Thoracic aorta (tissue), 2 donors: ENCODE measurements around the gene UBE2O. TPM values are rescaled to one million over a fixed set of nuclear protein-coding genes. Genes with fewer than 3 reads are reported as not detected.

Experiments
- ATAC-seq: fragments of 150-250 bp; one replicate; pipeline ENCODE4 v1.8.0; 2017; ENCODE audit warnings: low read depth; ENCODE audit not compliant: insufficient number of reproducible peaks, low FRiP score
- DNase-seq: peaks from one replicate; pipeline ENCODE4 v3.0.0-alpha.2; 2020; ENCODE audit warnings: low spot score
- H3K27ac ChIP-seq, 2 donors: fragments of 200-600 bp; sonication (generic); 1 replicate in 1 of 2; 2 replicates in 1 of 2; pipeline ENCODE4 v1.5.1; 2016; ENCODE audit warnings: mild to moderate bottlenecking in 2 of 2, moderate library complexity in 2 of 2
- H3K27me3 ChIP-seq: fragments of 200-600 bp; sonication (generic); replicated peaks from 2 replicates; pipeline ENCODE4 v1.6.0; 2016; ENCODE audit warnings: mild to moderate bottlenecking; ENCODE audit not compliant: insufficient read depth
- H3K36me3 ChIP-seq: fragments of 200-600 bp; sonication (generic); one replicate; pipeline ENCODE4 v1.5.1; 2016
- H3K4me1 ChIP-seq, 2 donors: fragments of 200-600 bp; sonication (generic); 1 replicate in 1 of 2; 2 replicates in 1 of 2; pipeline versions ENCODE4 v1.5.1 to v1.6.0; 2016; ENCODE audit warnings: low read depth in 2 of 2, mild to moderate bottlenecking in 1 of 2; ENCODE audit not compliant: control insufficient read depth in 1 of 2
- H3K4me3 ChIP-seq: fragments of 200-600 bp; sonication (generic); 2 replicates; pipeline ENCODE4 v1.5.1; 2016; ENCODE audit warnings: mild to moderate bottlenecking
- H3K9me3 ChIP-seq: fragments of 200-600 bp; sonication (generic); 2 replicates; pipeline ENCODE4 v1.5.1; 2016
- CTCF ChIP-seq: fragments of 200-600 bp; sonication (generic); IDR thresholded peaks from one replicate; pipeline ENCODE4 v1.5.1; 2019; ENCODE audit warnings: antibody characterized with exemption
- total RNA-seq, 2 donors: library from RNA; depleted of rRNA; stranded (reverse); fragments of >200 nt; gene quantifications; one replicate each; pipeline versions ENCODE4 v1.1.0 to v1.2.3, GENCODE V29; 2016

The UBE2O gene
- total RNA-seq, 2 donors from 2014 or later: 16.4 to 31.1 TPM

- Histone ChIP-seq H3K27me3 (no peaks in the 10 kb centered on the region), H3K9me3 (no peaks in the 10 kb centered on the region), H3K4me1 (peaks cover 3 to 11% of the 10 kb centered on the region in 2 donors), H3K27ac (no peak overlapping the region), H3K36me3 (no peaks in the 10 kb centered on the region), H3K4me3 (no peak overlapping the region)
- ATAC-seq: no peak
- no peak for TF ChIP-seq CTCF
- no peak for DNase-seq
Measured at GRCh38 chr17:76444518-76445311, 8.2 kb downstream of the UBE2O start.

- DNase-seq: no peak
- Histone ChIP-seq H3K4me1 (peaks cover 3 to 6% of the 10 kb centered on the region in 2 donors), H3K4me3 (no peak overlapping the region), H3K36me3 (no peaks in the 10 kb centered on the region), H3K27me3 (no peaks in the 10 kb centered on the region), H3K27ac (no peak overlapping the region), H3K9me3 (no peaks in the 10 kb centered on the region)
- no peak for ATAC-seq
- no peak for TF ChIP-seq CTCF
Measured at GRCh38 chr17:76442341-76443338, 10.3 kb downstream of the UBE2O start.

GRCh38 chr17:76441686-76442340 lies 11.1 kb downstream of the UBE2O start:
- TF ChIP-seq CTCF: no peak
- Histone ChIP-seq H3K4me3 (no peak overlapping the region), H3K27me3 (no peaks in the 10 kb centered on the region), H3K4me1 (peaks cover 0 to 6% of the 10 kb centered on the region in 2 donors), H3K27ac (no peak overlapping the region), H3K9me3 (no peaks in the 10 kb centered on the region), H3K36me3 (no peaks in the 10 kb centered on the region)
- no peak for ATAC-seq
- DNase-seq: no peak

GRCh38 chr17:76440751-76441362 lies 12.1 kb downstream of the UBE2O start:
- H3K36me3 ChIP-seq: no peaks in the 10 kb centered on the region
- no peaks in the 10 kb centered on the region for H3K27me3 ChIP-seq
- DNase-seq (no peak), ATAC-seq (no peak)
- no peaks in the 10 kb centered on the region for H3K4me1 ChIP-seq
- no peaks in the 10 kb centered on the region for H3K9me3 ChIP-seq
- TF ChIP-seq CTCF: no peak
- H3K4me3 ChIP-seq: no peak overlapping the region
- no peak overlapping the region for H3K27ac ChIP-seq
